Loucy (cell line): Measurements from ENCODE around the gene BCL2.

Source experiments
- EZH2phosphoT487 ChIP-seq: fragments of 200-600 bp; IDR thresholded peaks from 2 replicates; pipeline ENCODE4 v1.6.1; 2018; ENCODE audit warnings: antibody characterized with exemption, mild to moderate bottlenecking, moderate library complexity, borderline replicate concordance
- TF ChIP-seq, protein P1 (sequence below): fragments of 200-600 bp; sonication (generic); conservative IDR thresholded peaks from 2 replicates; pipeline ENCODE4 v1.5.1; 2014; ENCODE audit warnings: mild to moderate bottlenecking, antibody characterized with exemption, low read length

DNA sequence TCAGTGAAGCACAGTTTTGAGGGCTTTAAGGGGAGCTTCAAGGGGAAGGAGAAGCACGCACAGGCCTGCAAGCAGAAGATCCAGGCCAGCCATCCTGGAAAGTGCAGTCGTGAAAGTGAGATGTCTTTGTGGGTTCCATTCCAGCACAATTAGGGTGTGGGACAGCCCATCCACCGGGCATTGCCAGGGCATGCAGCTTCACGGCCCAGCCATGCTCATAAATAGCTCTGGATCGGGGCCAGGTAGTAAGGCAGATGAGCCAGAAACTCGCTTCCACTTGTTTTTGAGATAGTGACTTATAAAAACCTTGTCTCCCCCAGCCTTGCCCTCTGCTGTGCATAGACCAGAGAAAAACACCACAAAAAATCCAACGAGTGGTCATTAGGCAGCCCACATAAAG lies 26.5 kb upstream of the BCL2 start:
- TF ChIP-seq, protein P1, sequence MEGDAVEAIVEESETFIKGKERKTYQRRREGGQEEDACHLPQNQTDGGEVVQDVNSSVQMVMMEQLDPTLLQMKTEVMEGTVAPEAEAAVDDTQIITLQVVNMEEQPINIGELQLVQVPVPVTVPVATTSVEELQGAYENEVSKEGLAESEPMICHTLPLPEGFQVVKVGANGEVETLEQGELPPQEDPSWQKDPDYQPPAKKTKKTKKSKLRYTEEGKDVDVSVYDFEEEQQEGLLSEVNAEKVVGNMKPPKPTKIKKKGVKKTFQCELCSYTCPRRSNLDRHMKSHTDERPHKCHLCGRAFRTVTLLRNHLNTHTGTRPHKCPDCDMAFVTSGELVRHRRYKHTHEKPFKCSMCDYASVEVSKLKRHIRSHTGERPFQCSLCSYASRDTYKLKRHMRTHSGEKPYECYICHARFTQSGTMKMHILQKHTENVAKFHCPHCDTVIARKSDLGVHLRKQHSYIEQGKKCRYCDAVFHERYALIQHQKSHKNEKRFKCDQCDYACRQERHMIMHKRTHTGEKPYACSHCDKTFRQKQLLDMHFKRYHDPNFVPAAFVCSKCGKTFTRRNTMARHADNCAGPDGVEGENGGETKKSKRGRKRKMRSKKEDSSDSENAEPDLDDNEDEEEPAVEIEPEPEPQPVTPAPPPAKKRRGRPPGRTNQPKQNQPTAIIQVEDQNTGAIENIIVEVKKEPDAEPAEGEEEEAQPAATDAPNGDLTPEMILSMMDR, result no peak
- TF ChIP-seq EZH2phosphoT487, result no peak
